Breast epithelium (tissue), 3 donors: Measurements from ENCODE around the gene KCNN4.
"Not testable (repeated sequence)": the region's sequence is repeated elsewhere in the genome, so short reads cannot be mapped to it uniquely, and the experiment has no call there.

Experiments used
- POLR2A ChIP-seq: fragments of 450-650 bp; IDR thresholded peaks from one replicate; pipeline ENCODE4 v1.6.1; 2016; ENCODE audit warnings: antibody characterized with exemption, mild to moderate bottlenecking, moderate library complexity
- TF ChIP-seq, protein P1 (sequence below), 3 donors: fragments of 450-650 bp; IDR thresholded peaks; one replicate each; pipeline ENCODE4 v1.5.1; 2016 to 2017; ENCODE audit warnings: antibody characterized with exemption in 3 of 3, mild to moderate bottlenecking in 3 of 3, moderate library complexity in 3 of 3

DNA sequence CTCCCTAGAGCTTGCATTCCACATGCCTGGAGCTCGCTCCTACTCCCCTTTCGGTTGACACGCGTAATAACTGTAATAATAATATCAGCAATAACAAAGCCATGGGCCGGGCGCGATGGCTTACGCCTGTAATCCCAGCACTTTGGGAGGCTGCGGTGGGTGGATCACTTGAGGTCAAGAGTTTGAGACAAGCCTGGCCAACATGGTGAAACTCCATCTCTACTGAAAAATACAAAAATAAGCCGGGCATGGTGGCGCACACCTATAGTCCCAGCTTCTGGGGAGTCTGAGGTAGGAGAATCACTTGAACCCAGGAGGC is 5.9 kb downstream of the KCNN4 start:
- TF ChIP-seq, protein P1, sequence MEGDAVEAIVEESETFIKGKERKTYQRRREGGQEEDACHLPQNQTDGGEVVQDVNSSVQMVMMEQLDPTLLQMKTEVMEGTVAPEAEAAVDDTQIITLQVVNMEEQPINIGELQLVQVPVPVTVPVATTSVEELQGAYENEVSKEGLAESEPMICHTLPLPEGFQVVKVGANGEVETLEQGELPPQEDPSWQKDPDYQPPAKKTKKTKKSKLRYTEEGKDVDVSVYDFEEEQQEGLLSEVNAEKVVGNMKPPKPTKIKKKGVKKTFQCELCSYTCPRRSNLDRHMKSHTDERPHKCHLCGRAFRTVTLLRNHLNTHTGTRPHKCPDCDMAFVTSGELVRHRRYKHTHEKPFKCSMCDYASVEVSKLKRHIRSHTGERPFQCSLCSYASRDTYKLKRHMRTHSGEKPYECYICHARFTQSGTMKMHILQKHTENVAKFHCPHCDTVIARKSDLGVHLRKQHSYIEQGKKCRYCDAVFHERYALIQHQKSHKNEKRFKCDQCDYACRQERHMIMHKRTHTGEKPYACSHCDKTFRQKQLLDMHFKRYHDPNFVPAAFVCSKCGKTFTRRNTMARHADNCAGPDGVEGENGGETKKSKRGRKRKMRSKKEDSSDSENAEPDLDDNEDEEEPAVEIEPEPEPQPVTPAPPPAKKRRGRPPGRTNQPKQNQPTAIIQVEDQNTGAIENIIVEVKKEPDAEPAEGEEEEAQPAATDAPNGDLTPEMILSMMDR (IDR thresholded peaks at IDR 0.05), result not testable (repeated sequence)
- not testable (repeated sequence) for TF ChIP-seq POLR2A
